HEK293 (cell line): ENCODE measurements around the gene SYTL5.

ENCODE experiments used
- KLF9 ChIP-seq: fragments of 450-650 bp; formaldehyde crosslinking; IDR thresholded peaks from 2 replicates; pipeline ENCODE4 v1.5.1; 2016; ENCODE audit warnings: missing biosample characterization, missing genetic modification characterization, low read depth
- ZNF112 ChIP-seq: fragments of 450-650 bp; formaldehyde crosslinking; IDR thresholded peaks from 2 replicates; pipeline ENCODE4 v1.5.0; 2017; ENCODE audit warnings: missing biosample characterization, missing genetic modification characterization
- ZNF596 ChIP-seq: fragments of 450-650 bp; IDR thresholded peaks from 2 replicates; pipeline ENCODE4 v1.5.0; 2018; ENCODE audit warnings: missing biosample characterization, mild to moderate bottlenecking, missing genetic modification characterization, moderate library complexity
- ZNF600 ChIP-seq: fragments of 450-650 bp; formaldehyde crosslinking; IDR thresholded peaks from 2 replicates; pipeline ENCODE4 v1.5.1; 2016; ENCODE audit warnings: missing biosample characterization, missing genetic modification characterization

DNA sequence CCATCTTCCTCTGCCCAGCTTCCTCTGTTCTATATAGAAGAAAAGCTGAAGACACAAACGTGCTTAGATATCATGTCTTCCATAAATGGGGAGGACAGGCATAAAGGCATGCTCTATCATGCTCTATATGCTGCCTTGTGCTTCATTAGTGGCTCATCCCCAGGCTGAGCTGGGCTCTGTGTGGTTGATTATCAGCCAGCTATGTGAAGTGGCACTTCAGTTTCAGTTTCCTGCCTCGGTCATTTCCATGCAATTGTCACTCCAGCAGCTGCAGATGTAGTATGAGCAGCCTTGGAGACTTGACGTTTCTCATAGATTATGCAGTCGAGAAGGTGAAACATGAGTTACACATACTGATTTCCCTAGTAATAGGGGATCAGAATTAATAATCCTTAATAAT lies 106.2 kb downstream of the SYTL5 start:
- TF ChIP-seq KLF9 (tag by site-specific recombination), result no peak
- no peak for TF ChIP-seq ZNF600 (tag by site-specific recombination)
- no peak for TF ChIP-seq ZNF596
- no peak for TF ChIP-seq ZNF112 (tag by site-specific recombination)
